Retinal pigment epithelial cell (primary cell): Measurements from ENCODE around the gene ENPP5.

Source experiments
- DNase-seq: peaks from one replicate; pipeline ENCODE4 v3.0.0-alpha.2; 2010; ENCODE audit warnings: low read depth
- H3K4me3 ChIP-seq: 2 replicates; pipeline ENCODE4 v1.5.1; 2011; ENCODE audit warnings: mild to moderate bottlenecking, low read length, control low read depth, moderate library complexity
- TF ChIP-seq, protein P1 (sequence below): conservative IDR thresholded peaks from 2 replicates; pipeline ENCODE4 v1.5.1; 2011; ENCODE audit warnings: low read depth, low read length, control low read depth, inconsistent platforms

ENPP5 gene

DNA sequence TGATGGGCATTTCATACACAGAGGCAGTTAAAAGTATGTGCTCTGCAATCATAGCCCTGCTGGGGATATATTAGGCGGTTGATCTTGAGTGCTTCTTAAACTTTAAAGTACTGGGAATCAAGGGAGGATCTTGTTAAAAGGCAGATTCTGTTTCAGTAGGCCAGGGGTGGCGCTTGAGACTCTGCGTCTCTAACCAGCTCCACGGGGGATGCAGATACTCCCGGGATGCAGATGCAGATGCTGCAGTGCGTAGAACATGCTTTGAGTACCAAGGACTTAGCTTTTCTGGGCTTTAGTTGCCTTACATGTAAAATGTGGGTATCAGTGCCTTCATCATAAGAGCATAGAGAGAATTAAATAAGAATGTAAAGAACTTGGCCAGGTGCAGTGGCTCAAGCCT, 44.4 kb upstream of the ENPP5 start:
- TF ChIP-seq, protein P1, sequence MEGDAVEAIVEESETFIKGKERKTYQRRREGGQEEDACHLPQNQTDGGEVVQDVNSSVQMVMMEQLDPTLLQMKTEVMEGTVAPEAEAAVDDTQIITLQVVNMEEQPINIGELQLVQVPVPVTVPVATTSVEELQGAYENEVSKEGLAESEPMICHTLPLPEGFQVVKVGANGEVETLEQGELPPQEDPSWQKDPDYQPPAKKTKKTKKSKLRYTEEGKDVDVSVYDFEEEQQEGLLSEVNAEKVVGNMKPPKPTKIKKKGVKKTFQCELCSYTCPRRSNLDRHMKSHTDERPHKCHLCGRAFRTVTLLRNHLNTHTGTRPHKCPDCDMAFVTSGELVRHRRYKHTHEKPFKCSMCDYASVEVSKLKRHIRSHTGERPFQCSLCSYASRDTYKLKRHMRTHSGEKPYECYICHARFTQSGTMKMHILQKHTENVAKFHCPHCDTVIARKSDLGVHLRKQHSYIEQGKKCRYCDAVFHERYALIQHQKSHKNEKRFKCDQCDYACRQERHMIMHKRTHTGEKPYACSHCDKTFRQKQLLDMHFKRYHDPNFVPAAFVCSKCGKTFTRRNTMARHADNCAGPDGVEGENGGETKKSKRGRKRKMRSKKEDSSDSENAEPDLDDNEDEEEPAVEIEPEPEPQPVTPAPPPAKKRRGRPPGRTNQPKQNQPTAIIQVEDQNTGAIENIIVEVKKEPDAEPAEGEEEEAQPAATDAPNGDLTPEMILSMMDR, result no peak
- DNase-seq, result no peak

GRCh38 chr6:46211917-46212316, 41.1 kb upstream of the ENPP5 start:
- no peak overlapping the region for H3K4me3 ChIP-seq
- DNase-seq, result no peak
- TF ChIP-seq, protein P1, result no peak

More for the DNA sequence above, 44.4 kb upstream of the ENPP5 start:
- H3K4me3 ChIP-seq, result no peak overlapping the region

- no peak for DNase-seq
- TF ChIP-seq, protein P1, result no peak
These were observed 39.5 kb upstream of the ENPP5 start for GRCh38 chr6:46210294-46210693.

DNA sequence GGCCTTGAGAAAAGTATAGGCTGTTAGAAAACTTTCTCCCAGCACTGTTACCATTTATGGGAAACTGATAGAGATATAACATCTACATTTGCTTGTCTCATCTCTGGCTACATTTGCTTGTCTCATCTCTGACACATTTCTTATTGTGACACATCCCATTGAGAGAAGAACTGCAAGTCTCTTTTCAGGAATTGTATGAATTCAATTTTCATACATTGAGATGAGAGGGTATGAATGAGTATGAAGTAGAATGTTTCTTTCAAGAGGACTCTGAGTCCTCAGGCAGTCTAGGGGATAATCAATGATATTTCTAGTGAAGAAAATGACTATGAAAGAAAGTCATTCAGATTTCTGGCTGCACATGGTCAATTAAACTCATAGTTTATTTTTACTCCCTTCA, 37.5 kb upstream of the ENPP5 start:
- DNase-seq, result no peak
- TF ChIP-seq, protein P1, result no peak
- no peak overlapping the region for H3K4me3 ChIP-seq

More at GRCh38 chr6:46210294-46210693, 39.5 kb upstream of the ENPP5 start:
- H3K4me3 ChIP-seq, result no peak overlapping the region

DNA sequence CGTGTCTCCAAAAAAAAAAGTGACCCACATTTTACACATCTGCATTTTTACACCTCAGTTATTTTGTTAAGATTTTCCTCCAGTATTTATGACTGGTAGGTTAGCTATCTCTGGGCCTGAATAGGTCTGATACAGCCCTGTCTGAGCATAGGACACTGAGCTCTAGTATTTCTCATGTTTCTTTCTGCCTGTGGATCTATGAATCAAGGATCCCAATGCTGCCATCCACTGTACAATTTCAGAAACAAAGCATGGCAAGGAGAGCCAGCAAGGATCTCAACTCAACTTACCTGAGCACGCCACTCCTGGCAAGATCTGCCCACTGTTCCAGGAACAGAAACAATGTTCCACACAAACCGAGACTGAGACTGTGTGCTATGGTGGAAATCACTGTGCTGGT, 36.4 kb upstream of the ENPP5 start:
- TF ChIP-seq, protein P1, result no peak
- no peak for DNase-seq
- no peak overlapping the region for H3K4me3 ChIP-seq

DNA sequence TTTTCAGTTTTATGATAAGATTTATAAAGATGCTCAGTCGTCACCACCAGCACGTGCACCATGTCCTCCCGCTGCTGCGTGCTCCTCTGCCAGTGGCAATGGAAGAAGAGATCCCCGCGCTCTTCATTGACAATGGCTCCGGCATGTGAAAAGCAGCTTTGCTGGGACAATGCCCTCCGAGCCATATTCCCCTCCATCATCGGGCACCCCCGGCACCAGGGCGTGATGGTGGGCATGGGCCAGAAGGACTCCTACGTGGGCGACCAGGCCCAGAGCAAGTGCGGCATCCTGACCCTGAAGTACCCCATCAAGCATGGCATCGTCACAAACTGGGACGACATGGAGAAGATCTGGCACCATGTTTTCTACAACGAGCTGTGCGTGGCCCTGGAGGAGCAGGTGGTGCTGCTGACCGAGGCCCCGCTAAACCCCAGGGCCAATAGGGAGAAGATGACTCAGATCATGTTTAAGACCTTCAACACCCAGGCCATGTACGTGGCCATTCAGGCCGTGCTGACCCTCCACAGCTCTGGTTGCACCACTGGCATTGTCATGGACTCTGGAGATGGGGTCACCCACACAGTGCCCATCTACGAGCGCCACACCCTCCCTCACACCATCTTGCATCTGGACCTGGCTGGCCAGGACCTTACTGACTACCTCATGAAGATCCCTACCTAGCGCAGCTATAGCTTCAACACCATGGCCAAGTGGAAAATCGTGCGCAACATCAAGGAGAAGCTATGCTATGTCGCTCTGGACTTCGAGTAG, 34.3 kb upstream of the ENPP5 start:
- H3K4me3 ChIP-seq, result no peak overlapping the region
- TF ChIP-seq, protein P1, result no peak
- no peak for DNase-seq
